Liver (tissue), 3 donors: ENCODE data around the gene CSRP1.

Experiments
- EGR1 ChIP-seq, 2 donors: IDR thresholded peaks; 2 replicates each; pipeline ENCODE4 v1.6.1; 2016 to 2018; ENCODE audit warnings: antibody characterized with exemption in 2 of 2, low read depth in 2 of 2
- FOXA1 ChIP-seq: IDR thresholded peaks from 2 replicates; pipeline ENCODE4 v1.6.1; 2016; ENCODE audit warnings: antibody characterized with exemption
- GABPA ChIP-seq, 2 donors: IDR thresholded peaks in 1 of 2; conservative IDR thresholded peaks in 1 of 2; 2 replicates each; pipeline ENCODE4 v1.6.1; 2016; ENCODE audit warnings: antibody characterized with exemption in 2 of 2, mild to moderate bottlenecking in 1 of 2, moderate library complexity in 1 of 2
- JUND ChIP-seq, 2 donors: IDR thresholded peaks; 2 replicates each; pipeline ENCODE4 v1.6.1; 2016; ENCODE audit warnings: antibody characterized with exemption in 2 of 2
- NR2F2 ChIP-seq: IDR thresholded peaks from 2 replicates; pipeline ENCODE4 v1.6.1; 2016; ENCODE audit warnings: antibody characterized with exemption
- RAD21 ChIP-seq, 2 donors: IDR thresholded peaks; 2 replicates each; pipeline ENCODE4 v1.6.1; 2016; ENCODE audit warnings: antibody characterized with exemption in 2 of 2, mild to moderate bottlenecking in 2 of 2
- SP1 ChIP-seq: IDR thresholded peaks from 2 replicates; pipeline ENCODE4 v1.6.1; 2018; ENCODE audit warnings: antibody characterized with exemption, mild to moderate bottlenecking
- TAF1 ChIP-seq: conservative IDR thresholded peaks from 2 replicates; pipeline ENCODE4 v1.6.1; 2016; ENCODE audit warnings: antibody characterized with exemption, mild to moderate bottlenecking
- YY1 ChIP-seq: IDR thresholded peaks from 2 replicates; pipeline ENCODE4 v1.6.1; 2016; ENCODE audit warnings: antibody characterized with exemption, mild to moderate bottlenecking
- TF ChIP-seq, protein P1 (sequence below): fragments of 150-350 bp; IDR thresholded peaks from 2 replicates; pipeline ENCODE4 v1.5.1; 2017; ENCODE audit warnings: improper control_type of control experiment, low read depth, low read length; ENCODE audit not compliant: missing input control
- TF ChIP-seq, protein P2 (sequence below): IDR thresholded peaks from 2 replicates; pipeline ENCODE4 v1.6.1; 2016; ENCODE audit warnings: antibody characterized with exemption
- TF ChIP-seq, protein P3 (sequence below): IDR thresholded peaks from 2 replicates; pipeline ENCODE4 v1.6.1; 2016; ENCODE audit warnings: antibody characterized with exemption
- TF ChIP-seq, protein P4 (sequence below): IDR thresholded peaks from 2 replicates; pipeline ENCODE4 v1.6.1; 2016; ENCODE audit warnings: antibody characterized with exemption, mild to moderate bottlenecking
- TF ChIP-seq, protein P5 (sequence below): IDR thresholded peaks from 2 replicates; pipeline ENCODE4 v1.6.1; 2016; ENCODE audit warnings: antibody characterized with exemption
- donor health status: healthy.
- donor health status: healthy.

DNA sequence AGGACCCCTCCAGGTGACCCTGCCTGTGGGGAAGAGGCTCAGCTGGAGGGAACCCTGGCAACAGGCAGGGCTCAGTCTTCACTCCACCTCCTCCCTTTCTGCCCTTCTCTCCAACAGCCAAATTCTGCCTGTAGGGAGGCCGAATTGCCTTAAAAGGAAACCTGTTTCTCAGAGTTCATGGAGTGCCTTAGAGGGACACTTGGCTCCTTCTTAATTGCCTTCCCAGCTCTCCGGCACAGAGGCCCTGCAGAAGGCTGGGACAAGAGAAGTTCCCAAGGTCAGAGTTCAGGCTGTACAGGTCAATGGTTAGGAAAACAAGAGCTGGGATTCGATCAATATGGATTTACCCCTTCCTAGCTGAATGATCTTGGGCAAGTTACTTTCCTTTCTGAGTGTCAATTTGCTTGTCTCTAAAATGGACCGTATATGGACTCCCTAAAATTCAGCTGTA lies 6.2 kb downstream of the CSRP1 start:
- TF ChIP-seq, protein P1, sequence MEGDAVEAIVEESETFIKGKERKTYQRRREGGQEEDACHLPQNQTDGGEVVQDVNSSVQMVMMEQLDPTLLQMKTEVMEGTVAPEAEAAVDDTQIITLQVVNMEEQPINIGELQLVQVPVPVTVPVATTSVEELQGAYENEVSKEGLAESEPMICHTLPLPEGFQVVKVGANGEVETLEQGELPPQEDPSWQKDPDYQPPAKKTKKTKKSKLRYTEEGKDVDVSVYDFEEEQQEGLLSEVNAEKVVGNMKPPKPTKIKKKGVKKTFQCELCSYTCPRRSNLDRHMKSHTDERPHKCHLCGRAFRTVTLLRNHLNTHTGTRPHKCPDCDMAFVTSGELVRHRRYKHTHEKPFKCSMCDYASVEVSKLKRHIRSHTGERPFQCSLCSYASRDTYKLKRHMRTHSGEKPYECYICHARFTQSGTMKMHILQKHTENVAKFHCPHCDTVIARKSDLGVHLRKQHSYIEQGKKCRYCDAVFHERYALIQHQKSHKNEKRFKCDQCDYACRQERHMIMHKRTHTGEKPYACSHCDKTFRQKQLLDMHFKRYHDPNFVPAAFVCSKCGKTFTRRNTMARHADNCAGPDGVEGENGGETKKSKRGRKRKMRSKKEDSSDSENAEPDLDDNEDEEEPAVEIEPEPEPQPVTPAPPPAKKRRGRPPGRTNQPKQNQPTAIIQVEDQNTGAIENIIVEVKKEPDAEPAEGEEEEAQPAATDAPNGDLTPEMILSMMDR: no peak
- TF ChIP-seq, protein P2, sequence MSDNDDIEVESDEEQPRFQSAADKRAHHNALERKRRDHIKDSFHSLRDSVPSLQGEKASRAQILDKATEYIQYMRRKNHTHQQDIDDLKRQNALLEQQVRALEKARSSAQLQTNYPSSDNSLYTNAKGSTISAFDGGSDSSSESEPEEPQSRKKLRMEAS: peak; percentile 36
- TF ChIP-seq, protein P3, sequence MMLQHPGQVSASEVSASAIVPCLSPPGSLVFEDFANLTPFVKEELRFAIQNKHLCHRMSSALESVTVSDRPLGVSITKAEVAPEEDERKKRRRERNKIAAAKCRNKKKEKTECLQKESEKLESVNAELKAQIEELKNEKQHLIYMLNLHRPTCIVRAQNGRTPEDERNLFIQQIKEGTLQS: no peak
- TF ChIP-seq YY1 (peak; percentile 23), RAD21 (IDR thresholded peaks at IDR 0.05) (peak in 1 of 2 donors; percentile 46), SP1 (peak; percentile 81), TAF1 (no peak), GABPA (IDR thresholded peaks at IDR 0.05 in 1 of 2, conservative IDR thresholded peaks at IDR 0.05 in 1 of 2) (no peak), FOXA1 (peak; percentile 27), EGR1 (IDR thresholded peaks at IDR 0.05; ENCODE audit: low read depth in 2 of 2) (no peak), JUND (IDR thresholded peaks at IDR 0.05) (peak in 1 of 2 donors; percentile 61), NR2F2 (peak; percentile 100)
- TF ChIP-seq, protein P4, sequence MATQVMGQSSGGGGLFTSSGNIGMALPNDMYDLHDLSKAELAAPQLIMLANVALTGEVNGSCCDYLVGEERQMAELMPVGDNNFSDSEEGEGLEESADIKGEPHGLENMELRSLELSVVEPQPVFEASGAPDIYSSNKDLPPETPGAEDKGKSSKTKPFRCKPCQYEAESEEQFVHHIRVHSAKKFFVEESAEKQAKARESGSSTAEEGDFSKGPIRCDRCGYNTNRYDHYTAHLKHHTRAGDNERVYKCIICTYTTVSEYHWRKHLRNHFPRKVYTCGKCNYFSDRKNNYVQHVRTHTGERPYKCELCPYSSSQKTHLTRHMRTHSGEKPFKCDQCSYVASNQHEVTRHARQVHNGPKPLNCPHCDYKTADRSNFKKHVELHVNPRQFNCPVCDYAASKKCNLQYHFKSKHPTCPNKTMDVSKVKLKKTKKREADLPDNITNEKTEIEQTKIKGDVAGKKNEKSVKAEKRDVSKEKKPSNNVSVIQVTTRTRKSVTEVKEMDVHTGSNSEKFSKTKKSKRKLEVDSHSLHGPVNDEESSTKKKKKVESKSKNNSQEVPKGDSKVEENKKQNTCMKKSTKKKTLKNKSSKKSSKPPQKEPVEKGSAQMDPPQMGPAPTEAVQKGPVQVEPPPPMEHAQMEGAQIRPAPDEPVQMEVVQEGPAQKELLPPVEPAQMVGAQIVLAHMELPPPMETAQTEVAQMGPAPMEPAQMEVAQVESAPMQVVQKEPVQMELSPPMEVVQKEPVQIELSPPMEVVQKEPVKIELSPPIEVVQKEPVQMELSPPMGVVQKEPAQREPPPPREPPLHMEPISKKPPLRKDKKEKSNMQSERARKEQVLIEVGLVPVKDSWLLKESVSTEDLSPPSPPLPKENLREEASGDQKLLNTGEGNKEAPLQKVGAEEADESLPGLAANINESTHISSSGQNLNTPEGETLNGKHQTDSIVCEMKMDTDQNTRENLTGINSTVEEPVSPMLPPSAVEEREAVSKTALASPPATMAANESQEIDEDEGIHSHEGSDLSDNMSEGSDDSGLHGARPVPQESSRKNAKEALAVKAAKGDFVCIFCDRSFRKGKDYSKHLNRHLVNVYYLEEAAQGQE: no peak
- TF ChIP-seq, protein P5, sequence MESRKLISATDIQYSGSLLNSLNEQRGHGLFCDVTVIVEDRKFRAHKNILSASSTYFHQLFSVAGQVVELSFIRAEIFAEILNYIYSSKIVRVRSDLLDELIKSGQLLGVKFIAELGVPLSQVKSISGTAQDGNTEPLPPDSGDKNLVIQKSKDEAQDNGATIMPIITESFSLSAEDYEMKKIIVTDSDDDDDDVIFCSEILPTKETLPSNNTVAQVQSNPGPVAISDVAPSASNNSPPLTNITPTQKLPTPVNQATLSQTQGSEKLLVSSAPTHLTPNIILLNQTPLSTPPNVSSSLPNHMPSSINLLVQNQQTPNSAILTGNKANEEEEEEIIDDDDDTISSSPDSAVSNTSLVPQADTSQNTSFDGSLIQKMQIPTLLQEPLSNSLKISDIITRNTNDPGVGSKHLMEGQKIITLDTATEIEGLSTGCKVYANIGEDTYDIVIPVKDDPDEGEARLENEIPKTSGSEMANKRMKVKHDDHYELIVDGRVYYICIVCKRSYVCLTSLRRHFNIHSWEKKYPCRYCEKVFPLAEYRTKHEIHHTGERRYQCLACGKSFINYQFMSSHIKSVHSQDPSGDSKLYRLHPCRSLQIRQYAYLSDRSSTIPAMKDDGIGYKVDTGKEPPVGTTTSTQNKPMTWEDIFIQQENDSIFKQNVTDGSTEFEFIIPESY: no peak
